C4-2B (cell line): ENCODE measurements around the gene H1-8.

ENCODE experiments used
- H3K27ac ChIP-seq: fragments of 450-650 bp; 2 replicates; pipeline ENCODE4 v1.5.1; 2017
- CTCF ChIP-seq: fragments of 450-650 bp; conservative IDR thresholded peaks from 2 replicates; pipeline ENCODE4 v1.5.1; 2017; ENCODE audit warnings: mild to moderate bottlenecking
- ZFX ChIP-seq: fragments of 450-650 bp; IDR thresholded peaks from 2 replicates; pipeline ENCODE4 v1.6.1; 2017

Gene H1-8

DNA sequence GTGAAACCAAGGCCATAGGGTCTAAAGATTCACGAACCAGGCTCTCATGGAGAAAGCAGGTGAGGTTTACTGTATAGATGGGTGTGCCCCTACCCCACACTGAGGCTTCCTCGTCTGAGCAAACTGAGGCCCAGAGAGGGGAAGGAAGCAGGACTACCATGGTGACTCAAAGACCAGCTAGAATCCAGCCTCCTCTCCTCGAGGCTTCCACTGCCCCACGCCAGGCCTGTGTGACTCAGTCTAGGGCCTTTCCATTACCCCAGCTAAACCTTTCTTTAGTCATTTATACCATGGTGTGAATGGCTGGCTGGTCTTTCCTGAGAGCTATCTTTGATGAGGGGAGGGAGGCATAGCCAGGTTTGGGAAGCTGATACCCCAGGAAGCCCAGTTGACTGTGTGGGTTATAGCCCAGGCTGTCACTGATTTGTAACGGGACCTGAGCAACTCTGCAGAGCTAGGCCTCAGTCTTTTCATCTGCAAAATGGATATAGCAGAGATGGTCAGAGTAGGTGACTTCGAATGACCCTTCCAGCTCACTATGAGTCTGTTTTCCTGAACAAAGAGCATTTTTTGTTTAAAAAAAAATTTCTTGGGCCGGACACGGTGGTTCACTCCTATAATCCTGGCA lies 17.5 kb upstream of the H1-8 start:
- TF ChIP-seq ZFX: no peak
- no peak for TF ChIP-seq CTCF
- H3K27ac ChIP-seq: no peak overlapping the region

DNA sequence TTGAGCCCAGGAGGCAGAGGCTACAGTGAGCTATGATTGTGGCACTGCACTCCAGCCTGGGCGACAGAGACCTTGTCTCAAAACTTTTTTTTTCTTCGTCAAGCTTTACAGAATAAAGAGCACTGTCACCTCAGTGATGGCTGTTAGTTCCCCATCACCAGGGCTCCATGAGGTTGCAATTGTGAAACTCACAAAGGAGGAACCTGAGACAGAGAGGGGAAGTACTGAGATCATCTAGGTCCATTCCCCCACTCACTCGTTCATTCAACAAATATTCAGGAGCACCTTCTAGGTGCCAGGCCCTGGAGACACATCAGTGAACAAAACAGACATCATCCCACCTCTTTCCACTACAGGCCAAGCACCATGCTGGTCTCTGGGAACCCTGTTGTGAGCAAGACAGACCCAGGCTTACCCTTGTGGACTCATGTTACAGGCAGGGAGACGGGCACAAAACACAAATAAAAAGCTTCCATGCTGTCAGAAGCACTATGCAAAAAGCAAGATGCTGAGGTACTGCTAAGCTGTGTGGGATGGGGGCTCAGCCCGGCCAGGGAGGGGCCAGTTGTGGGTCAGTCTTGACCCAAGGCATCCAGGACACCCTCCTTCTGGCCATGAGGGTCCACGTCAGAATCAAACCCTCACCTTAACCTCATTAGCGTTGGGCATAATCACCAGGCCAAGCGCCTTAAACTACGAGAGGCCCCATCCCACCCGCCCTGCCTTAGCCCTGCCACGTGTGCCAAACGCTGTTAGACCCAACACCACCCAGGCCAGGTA lies 16.7 kb upstream of the H1-8 start:
- TF ChIP-seq ZFX (no peak), CTCF (no peak)
- no peak overlapping the region for H3K27ac ChIP-seq

DNA sequence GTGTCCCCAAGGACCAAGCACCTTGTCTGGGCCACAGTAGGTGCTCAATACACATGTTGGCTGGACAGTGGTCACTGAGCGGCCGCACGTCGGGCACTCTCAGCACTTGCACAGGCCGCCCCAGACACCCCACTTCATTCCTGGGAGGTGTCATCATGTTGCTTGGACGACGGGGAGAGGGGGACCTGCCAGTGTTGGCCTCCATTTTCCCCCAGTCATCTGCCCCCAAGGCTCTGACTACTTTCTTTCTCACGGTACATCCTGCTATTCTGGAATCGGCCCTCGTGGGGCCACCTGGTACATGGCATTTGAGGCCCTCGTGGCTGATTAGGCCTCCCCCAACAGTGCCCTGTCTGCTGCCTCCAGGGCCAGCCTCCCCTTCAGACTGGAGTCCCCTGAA lies 15.7 kb upstream of the H1-8 start:
- TF ChIP-seq CTCF (no peak), ZFX (no peak)
- H3K27ac ChIP-seq: no peak overlapping the region

DNA sequence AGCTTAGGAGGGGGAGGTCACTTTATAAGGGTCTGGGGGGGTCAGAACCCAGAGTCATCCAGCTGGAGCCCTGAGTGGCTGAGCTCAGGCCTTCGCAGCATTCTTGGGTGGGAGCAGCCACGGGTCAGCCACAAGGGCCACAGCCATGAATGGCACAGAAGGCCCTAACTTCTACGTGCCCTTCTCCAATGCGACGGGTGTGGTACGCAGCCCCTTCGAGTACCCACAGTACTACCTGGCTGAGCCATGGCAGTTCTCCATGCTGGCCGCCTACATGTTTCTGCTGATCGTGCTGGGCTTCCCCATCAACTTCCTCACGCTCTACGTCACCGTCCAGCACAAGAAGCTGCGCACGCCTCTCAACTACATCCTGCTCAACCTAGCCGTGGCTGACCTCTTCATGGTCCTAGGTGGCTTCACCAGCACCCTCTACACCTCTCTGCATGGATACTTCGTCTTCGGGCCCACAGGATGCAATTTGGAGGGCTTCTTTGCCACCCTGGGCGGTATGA lies 14.3 kb upstream of the H1-8 start, which contains the start of gene RHO:
TSS of gene RHO (plus strand) at position 51 of the 512 bp plus-strand sequence. CDS start at position 146, 95 bp downstream.
- no peak for TF ChIP-seq CTCF
- TF ChIP-seq ZFX: no peak

GRCh38 chr3:129529436-129530210 lies 13.4 kb upstream of the H1-8 start:
- no peak for TF ChIP-seq ZFX
- TF ChIP-seq CTCF: no peak
- H3K27ac ChIP-seq: no peak overlapping the region

More for the DNA sequence above, 14.3 kb upstream of the H1-8 start, which contains the start of gene RHO:
- no peak within 1 kb of the TSS for H3K27ac ChIP-seq

- no peak overlapping the region for H3K27ac ChIP-seq
- TF ChIP-seq CTCF (no peak), ZFX (no peak)
Observed at GRCh38 chr3:129530251-129530791, 12.7 kb upstream of the H1-8 start.
